HG03025 (cell line): ENCODE data around the gene CDR2L.
A peak's percentile ranks its signal among the peaks of the same experiment; 100 is the strongest.

Experiments
- ATAC-seq: cut with Tn5 transposase; IDR thresholded peaks from one replicate; pipeline ENCODE4 v1.9.1; 2021; ENCODE audit warnings: mild to moderate bottlenecking, moderate library complexity; ENCODE audit not compliant: unreplicated experiment, low FRiP score

The CDR2L gene

GRCh38 chr17:74987418-74987908 lies at the start of gene CDR2L:
Gene CDR2L, plus strand, starts transcription at chr17:74987632. Its CDS starts 412 bp downstream, at chr17:74988044.
- peak; percentile 78 for ATAC-seq

- ATAC-seq = no peak
Measured at GRCh38 chr17:74938194-74938950, 49.1 kb upstream of the CDR2L start.

GRCh38 chr17:74939534-74939933 lies 47.9 kb upstream of the CDR2L start:
- no peak for ATAC-seq

GRCh38 chr17:74941128-74941725 lies 46.2 kb upstream of the CDR2L start:
- ATAC-seq = no peak

GRCh38 chr17:74943808-74944522 lies 43.5 kb upstream of the CDR2L start:
- no peak for ATAC-seq

- ATAC-seq = no peak
Measured at GRCh38 chr17:74945543-74945942, 41.9 kb upstream of the CDR2L start.

DNA sequence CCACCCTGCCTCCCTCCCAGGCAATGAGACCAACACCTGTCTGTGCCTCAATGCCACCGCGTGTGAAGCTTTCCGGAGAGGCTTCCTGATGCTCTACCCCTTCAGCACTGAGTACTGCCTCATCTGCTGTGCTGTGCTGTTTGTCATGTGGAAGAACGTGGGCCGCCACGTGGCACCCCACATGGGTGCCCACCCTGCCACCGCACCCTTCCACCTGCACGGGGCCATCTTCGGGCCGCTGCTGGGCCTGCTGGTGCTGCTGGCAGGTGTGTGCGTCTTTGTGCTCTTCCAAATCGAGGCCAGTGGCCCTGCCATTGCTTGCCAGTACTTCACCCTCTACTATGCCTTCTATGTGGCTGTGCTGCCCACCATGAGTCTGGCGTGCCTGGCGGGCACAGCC lies 40.8 kb upstream of the CDR2L start:
- ATAC-seq = no peak

- no peak for ATAC-seq
Measured at GRCh38 chr17:74947041-74947754, 40.2 kb upstream of the CDR2L start.

DNA sequence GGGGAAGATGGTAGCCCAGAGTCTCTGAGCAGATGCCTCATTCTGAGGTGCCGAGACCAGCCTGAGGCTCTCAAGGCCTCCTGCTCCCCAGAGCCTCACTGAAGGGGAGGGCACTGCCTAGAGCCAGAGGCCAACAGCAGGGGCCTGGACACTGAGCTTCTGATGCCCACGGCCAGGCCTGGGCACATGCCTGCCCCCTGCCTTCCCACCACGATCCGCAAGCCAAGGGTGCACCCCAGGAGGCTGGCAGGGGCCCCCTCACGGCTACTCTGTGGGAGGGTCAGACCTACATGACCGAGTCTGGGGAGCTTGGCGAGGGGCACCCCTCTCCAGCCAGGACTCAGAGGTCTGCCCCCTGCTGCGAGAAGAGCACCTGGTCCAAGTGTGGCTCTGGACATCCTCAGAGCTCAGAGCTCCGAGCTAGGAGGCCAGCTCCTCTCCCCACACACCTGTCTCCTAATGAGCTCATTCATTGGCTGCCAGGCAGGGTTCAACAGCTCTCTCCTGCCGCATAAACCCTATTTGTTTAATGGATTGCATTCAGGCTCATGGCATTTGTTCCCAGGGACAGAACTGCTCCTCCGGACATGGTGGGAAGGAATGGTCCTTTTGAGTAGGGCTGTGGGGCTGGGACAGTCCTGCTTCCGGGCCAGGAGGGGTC lies 37.8 kb upstream of the CDR2L start:
- ATAC-seq = no peak

- ATAC-seq = no peak
Measured at GRCh38 chr17:74950207-74950606, 37.2 kb upstream of the CDR2L start.

GRCh38 chr17:74951065-74951464 lies 36.4 kb upstream of the CDR2L start:
- no peak for ATAC-seq

- ATAC-seq = no peak
Measured at GRCh38 chr17:74951680-74952421, 35.6 kb upstream of the CDR2L start.

DNA sequence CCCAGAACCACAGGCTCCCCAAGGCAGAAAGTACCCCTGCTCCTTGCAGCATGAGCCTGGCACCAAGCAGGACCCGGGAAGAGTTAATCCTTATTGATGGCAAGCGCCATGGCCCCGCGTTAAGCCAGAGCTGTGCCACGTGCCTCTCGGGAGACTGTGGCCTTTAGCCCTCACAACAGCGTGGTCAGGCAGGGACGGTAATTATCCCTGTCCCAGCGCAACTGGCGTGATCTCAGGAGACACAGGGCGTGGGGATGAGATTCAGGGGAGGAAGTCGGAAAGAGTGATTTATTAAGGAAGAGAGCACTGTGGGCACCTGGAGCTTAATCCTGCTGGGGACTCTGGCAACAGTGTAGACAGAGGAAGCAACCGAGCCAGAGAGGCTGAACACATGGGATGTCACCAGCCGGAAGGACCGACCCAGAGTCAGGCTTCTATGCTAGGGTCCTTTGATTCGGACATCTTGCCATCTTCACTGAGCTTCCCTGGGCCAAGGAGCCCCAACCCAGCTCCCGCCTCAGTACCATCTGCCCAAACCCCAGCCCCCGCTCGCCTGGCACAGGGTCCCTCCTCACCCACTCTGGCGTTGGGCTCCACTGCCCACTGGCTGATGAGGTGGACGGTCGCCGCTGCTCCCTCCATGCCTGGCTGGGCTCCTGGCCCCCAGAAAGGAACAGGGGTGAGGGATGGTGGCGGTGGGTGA lies 34.9 kb upstream of the CDR2L start:
- ATAC-seq = no peak

- ATAC-seq = no peak
Measured at GRCh38 chr17:74953134-74953687, 34.2 kb upstream of the CDR2L start.

GRCh38 chr17:74954115-74954514 lies 33.3 kb upstream of the CDR2L start:
- ATAC-seq = no peak

DNA sequence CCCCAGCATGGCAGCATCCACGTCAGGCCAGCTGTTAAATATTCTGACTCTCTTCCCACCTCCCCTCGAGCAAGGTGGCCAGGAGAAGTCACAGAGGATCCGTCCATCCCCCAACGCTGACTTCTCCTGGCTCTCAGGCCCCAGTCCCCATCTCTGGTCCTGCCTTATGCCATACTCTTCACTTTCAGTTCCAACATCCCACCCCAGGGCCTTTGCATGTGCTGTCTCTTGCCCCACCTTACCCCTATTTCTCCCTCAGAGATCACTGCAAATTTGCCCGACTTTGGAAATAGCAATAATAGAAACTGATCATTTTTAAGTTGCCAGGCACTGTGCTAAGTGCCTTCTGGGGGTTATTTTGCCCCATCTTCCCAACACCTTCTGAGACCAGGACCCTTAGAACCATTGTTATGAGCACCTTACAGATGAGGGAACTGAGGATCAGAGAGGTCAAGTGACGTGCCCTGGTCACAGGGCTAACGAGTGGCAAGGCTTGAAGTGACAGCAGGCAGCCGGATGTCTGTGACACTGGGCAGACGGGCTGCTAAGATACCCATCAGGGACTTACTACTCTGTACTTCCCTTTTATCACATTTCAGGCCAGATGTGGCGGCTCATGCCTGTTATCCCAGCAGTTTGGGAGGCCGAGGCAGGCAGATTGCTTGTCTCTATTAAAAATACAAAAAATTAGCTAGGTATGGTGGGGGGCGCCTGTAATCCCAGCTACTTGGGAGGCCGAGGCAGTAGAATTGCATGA lies 32.6 kb upstream of the CDR2L start:
- no peak for ATAC-seq

- no peak for ATAC-seq
Measured at GRCh38 chr17:74956093-74956492, 31.3 kb upstream of the CDR2L start.
